VCaP (cell line): ENCODE data around the gene CAPN3.
A peak's percentile ranks its signal among the peaks of the same experiment; 100 is the strongest.

Experiments
- H3K27ac ChIP-seq: fragments of 450-650 bp; 2 replicates; pipeline ENCODE4 v1.5.1; 2017
- CTCF ChIP-seq: fragments of 450-650 bp; conservative IDR thresholded peaks from 2 replicates; pipeline ENCODE4 v1.5.1; 2017; ENCODE audit warnings: mild to moderate bottlenecking, moderate library complexity

The CAPN3 gene

GRCh38 chr15:42395838-42396237, 36.5 kb downstream of the CAPN3 start:
- H3K27ac ChIP-seq: peak overlapping the region; percentile 14; the same call in 1 of the 2 replicates
- TF ChIP-seq CTCF: no peak

GRCh38 chr15:42401544-42402454, 42.5 kb downstream of the CAPN3 start:
- no peak for TF ChIP-seq CTCF
- H3K27ac ChIP-seq: no peak overlapping the region

- TF ChIP-seq CTCF: no peak
- H3K27ac ChIP-seq: no peak overlapping the region
Measured at GRCh38 chr15:42402455-42403205, 43.3 kb downstream of the CAPN3 start.

- no peak overlapping the region for H3K27ac ChIP-seq
- no peak for TF ChIP-seq CTCF
Measured at GRCh38 chr15:42403389-42403788, 44.1 kb downstream of the CAPN3 start.

- H3K27ac ChIP-seq: no peak overlapping the region
- TF ChIP-seq CTCF: no peak
Measured at GRCh38 chr15:42404461-42405235, 45.3 kb downstream of the CAPN3 start.

- no peak for TF ChIP-seq CTCF
- H3K27ac ChIP-seq: no peak overlapping the region
Measured at GRCh38 chr15:42405863-42406482, 46.7 kb downstream of the CAPN3 start.
